Endodermal cell (in vitro differentiated cells): ENCODE data around the gene PRIMPOL. TPM values are rescaled to one million over a fixed set of nuclear protein-coding genes. Genes with fewer than 3 reads are reported as not detected.

Experiments used
- total RNA-seq, 2 donors: library from RNA; stranded (reverse); fragmentation: NEBNext Ultra II Directional in 1 of 2; extraction: Animal tissue kit (Norgen Biotek cat#: 25700) in 1 of 2; gene quantifications; 2 replicates in 1 of 2; 3 replicates in 1 of 2; pipeline ENCODE4 v1.2.1, GENCODE V29; 2021

PRIMPOL gene
- total RNA-seq, 2 donors from 2014 or later, result 10.1 to 12.0 TPM

Other genes with a start within 250 kb of the PRIMPOL start
- 10 to 100 TPM; 17.3 to 24.6 TPM for gene IRF2, start 175.2 kb upstream of the PRIMPOL start, total RNA-seq
- 10 to 100 TPM; 49.8 to 62.9 TPM for gene CASP3, start 291 bp upstream of the PRIMPOL start, total RNA-seq
- gene CENPU, start 84.4 kb downstream of the PRIMPOL start, total RNA-seq, result 10 to 100 TPM; 69.9 to 96.2 TPM
- 1 to 10 TPM; 3.8 to 5.2 TPM for gene ACSL1, start 176.2 kb downstream of the PRIMPOL start, total RNA-seq